Fibroblast of skin of left quadriceps (primary cell): Measurements from ENCODE around the gene PIGT.
A peak's percentile ranks its signal among the peaks of the same experiment; 100 is the strongest.

Experiments used
- DNase-seq, 2 experiments: peaks; one replicate each; pipeline ENCODE4 v3.0.0-alpha.2; 2013; ENCODE audit warnings: low read depth in 2 of 2

The PIGT gene

DNA sequence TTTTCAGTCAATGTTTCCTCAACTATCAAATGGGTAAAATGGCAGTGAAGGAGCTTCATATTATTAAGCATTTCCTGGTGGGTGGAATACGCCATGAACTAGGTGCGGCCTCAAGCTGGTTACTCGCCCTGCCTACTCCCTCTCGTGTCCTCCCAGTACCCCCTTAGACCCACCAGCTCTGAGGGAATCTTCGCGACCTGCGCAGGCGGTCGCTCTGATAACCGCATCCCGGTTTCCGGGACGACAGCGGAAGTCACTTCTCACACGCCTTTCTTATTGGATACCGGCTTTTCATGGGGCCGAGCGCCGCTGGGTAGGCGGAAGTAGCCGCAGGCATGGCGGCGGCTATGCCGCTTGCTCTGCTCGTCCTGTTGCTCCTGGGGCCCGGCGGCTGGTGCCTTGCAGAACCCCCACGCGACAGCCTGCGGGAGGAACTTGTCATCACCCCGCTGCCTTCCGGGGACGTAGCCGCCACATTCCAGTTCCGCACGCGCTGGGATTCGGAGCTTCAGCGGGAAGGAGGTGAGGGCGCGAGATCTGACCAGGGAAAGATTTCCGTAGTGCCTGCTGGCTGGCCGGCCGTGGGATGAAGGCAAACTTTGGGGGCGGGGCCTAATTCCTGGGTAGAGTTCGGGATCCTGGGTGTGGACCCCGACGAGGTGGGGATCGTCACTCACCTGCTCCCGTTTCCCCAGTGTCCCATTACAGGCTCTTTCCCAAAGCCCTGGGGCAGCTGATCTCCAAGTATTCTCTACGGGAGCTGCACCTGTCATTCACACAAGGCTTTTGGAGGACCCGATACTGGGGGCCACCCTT is at the start of gene PIGT:
PIGT (plus strand) TSS at position 320 of the 816 bp plus-strand sequence; CDS start at position 336, 16 bp downstream.
- DNase-seq = peak; percentile 51 to 52

DNA sequence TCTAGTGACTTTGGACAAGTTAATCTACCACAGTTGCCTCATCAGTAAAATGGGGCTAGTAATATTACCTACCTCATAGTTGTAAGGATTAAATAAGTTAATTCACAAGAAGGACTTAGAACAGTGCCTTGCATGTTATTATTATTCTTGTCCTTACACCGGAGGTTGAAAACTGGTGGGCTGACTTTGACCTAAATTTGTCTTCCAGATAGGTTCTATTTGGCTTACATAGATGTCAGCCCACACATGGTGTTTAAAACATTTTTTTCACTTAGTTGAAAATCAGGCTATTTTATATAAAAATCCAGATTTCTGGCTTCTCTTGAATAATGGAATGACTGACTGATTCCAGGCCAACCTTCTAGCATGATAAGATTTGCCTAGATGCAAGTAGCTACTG is 49.7 kb upstream of the PIGT start:
- DNase-seq = no peak

DNA sequence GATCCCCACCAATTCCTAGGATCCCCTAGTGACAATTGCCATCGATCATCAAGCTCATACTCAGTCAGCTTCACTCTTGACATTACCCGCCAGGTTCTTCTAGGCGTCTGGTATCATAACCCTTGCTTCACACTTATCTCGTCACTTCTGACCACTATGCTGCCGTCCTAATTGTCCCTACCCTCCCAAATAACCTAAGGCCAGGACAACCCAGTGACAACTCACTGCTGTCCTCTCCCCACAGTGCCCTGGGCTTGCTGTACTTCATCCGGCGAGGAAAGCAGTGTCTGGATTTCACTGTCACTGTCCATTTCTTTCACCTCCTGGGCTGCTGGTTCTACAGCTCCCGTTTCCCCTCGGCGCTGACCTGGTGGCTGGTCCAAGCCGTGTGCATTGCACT is 49.3 kb upstream of the PIGT start:
- DNase-seq = no peak

DNA sequence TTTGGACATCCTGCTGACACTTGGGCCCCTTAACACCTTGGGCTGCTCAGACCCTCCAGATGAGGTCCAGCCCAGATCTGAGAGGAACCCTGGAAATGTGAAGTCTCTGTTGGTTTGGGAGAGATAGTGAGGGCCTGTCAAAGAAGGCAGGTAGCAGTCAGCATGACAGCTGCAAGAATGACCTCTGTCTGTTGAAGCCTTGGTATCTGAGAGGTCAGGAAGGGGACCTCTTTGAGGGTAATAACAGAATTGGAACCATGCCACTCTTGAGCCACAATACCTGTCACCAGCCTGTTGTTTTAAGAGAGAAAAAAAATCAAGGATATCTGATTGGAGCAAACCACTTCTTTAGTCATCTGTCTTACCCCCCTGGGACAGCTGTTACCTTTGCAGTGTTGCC is 48.8 kb upstream of the PIGT start:
- no peak for DNase-seq

DNA sequence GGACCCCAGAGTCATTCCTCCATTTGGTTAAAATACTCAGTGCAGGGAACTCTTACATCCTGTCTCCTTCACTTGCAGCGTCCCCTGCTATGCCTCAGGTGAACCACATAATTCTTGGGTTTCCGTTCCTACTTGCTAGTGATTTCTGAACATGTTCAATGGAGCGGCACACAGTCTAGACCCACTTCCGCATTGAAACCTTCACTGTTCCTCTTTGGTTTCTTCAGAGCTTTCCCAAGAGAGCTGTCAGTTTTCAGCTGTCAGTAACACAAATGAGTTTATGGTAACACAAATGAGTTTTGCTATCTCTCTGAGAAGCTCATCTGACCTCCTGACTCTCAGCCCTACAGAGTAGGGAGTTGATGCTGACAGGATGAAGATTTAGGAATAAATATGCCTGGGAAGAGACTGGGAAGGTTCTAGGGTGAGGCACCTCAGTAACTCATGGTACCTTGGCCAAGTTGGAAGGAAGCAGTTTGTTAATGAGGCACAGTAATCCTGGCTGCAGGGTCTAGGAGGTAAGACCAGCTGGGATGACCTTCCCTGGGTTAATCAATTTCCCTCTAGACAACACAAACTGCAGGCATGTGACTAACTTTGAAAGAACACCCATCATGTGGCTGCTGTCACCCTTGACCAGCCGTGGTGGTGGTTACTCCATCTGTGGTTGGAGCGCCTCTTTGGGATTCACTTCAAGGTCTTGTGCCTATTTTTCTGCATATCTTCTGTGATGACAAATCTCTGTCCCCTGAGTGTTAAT is 47.5 kb upstream of the PIGT start:
- no peak for DNase-seq

DNA sequence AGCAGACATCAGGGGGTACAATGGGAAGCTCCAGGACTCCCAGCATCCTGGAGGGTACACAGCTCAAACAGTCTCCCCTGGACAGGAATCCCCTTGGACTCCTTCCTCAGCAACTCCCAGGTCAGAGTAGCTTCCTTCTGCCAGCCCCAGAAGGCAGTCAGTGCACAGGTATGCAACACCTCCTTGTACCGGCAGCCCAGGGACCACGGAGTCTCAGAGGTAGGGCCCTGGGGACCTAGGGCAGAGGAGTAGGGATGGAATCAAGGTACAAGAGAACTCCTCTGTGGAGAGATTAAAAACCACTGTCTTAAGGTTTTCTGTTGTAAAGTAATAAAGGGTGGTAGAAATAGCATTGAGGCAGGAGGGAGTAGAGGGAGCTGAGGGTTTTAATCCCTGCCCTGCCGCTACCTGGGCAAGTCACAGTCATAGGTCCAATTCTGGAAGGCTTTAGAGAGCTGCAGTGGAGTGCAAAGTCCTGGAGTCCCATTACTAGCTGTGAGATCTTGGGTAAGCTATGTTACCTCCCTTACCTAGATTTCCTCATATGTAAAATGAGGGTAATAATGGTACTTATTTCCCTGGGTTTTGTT is 45.3 kb upstream of the PIGT start:
- no peak for DNase-seq

DNA sequence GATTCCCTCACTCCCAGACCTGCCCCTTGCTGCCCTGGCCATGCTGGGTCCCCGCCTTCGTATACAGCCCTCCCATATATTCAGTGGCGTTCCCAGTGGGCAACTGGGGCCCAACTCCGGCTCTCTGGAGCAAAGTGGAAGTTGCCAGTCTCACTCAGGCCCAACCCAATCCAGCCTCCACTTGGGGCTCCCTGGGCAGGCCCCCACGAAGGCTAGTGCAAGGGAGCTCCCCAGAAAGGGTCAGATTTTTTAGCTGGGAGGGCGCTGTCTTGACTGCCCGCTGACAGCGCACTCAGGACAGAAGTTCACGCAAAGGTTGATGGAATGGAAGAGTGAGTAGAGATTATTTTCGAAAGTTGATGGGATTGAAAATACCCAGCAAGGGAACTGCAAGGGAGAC is 43.7 kb upstream of the PIGT start:
- no peak for DNase-seq

DNA sequence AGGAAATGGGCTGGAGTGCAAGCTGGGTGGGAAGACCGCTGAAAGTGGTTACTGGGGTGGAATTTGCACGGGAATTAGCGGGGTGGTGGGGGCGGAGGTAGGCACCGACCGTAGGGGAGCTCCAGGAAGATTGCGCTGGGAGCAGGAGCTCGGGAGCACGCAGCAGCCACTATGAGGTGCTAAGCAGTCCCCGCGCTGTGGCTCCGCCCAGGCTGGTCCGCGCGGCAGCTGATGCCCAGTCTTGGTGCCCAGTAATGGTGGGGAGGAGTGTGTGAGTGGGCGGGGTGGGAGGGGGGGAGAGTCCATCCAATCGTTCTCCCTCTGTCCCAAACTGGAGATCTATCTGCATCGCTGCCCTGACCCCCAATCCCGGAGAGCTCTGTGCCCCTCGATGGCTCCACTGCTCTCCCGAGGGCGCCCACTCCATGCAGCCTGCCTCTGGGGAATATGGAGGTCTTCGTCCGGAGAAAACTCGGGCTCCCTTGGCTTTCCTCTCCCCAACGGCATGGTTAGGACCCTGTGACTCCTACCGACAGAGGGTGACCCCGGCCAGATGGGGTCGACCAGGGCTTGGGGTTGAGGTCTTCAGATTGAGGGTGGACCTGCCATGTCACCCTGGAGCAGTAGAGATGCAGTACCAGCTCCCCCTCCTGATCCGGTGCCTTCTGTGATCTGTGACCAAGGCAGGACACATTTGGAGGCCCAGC is 43.1 kb upstream of the PIGT start:
- DNase-seq = no peak

DNA sequence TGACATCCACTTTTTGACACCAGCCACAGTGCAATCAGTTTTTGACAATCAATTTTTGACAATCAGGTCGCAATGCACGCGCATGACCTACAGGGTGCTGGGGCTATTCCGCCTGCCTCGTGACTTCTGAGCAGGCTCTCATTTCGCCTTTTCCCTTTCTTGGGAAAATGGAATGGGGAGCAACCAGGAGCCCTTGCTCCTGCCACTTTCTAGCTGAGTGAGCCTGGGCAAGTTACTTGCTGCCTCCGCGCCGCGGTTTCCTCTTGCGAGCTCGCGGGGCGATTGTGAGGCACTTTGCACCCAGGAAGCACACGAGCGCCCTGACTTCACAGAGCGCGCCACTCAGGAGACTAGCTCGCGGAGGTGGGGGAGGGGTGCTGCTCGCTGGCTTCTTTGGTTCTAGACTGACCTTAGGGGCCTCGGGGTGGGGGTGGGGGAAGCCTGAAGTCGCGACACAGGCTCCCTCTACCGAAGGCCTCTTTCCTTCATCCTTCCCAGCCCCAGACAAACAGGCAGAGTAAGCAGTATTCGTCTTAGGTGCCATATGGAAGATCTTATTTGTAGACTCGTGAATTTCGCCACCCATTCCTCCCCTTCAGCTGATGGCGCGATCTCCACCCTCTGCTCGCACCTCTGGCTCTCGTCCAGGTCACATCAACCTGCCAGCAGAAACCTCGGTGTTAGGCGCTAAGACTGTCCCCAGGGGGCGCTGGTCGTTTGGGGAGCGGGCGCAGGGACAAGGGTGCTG is 42.4 kb upstream of the PIGT start:
- DNase-seq = peak; percentile 41 to 47

DNA sequence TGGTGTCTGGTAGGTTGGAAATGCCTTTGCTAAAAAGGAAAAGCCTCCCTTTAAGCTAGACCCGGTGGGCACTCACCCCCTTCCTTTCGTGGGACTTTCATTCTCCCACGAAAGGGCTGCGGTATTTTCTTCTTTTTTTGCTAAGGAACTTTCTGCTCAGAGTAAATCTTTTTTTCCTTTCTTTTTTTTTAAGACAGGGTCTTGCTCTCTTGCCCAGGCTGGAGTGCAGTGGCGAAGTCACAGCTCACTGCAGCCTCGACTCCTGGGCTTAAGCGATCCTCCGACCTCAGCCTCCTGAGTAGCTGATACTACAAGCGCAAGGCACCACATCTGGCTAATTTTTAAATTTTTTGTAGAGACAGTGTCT is 41.9 kb upstream of the PIGT start:
- DNase-seq = no peak

DNA sequence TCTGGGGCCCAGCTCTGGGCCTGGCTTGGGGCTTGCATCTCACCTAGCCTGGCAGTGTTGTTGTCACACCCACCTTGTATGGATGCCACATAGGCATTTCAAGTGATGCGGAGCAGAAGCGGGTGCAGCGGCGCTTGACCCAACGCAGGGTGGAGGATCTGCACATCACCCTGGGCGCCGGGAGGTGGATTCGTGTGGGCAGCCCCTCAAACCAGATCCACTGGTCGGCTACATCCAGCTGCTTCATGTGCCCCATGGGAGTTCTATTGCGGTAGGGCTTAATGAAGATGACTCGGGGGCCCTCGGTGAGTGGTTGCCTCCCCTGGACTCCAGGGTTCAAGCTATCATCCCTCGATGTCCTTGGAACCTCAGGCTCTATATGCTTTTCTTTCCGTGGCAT is 41.0 kb upstream of the PIGT start:
- no peak for DNase-seq

DNA sequence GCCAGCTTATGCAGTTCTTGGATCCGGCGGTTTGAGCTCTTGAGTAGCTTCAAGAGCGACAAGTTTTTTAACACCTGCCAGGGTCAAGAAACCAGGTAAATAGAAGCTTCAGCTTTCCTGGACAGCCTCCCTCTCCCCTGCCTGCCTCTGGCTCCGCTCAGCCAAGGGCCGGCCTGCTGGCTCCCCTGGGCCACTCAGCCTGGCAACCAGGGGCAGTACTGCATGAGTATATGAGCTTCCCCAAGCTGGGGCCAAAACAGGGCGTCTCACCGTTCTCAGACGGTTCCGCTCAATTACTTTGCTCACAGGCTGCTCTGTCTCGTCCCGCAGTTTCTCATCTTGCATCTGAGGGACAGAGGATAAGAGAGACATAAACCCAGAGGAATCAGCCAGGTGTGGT is 38.7 kb upstream of the PIGT start:
- DNase-seq = no peak

DNA sequence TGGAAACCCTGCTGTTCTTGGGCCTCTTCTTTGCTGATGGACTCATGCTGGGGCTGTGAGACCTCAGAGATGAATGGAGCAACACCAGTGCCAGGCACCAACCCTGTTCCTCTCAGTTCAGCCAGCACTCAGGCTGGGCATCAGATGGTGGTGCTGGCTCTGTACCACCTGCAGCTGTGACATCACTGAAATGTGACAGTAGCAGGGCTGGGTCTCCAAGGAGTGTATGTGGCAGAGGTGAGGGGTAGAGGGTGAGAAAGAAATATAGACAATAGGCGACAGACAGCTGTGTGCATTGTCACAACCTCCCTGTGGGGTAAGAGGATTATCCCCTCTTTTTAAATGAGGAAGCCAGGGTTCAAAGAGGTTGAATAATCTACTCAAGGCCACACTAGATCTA is 37.8 kb upstream of the PIGT start, which contains the start of gene TP53TG5:
TP53TG5 (minus strand) TSS at position 135 of the 400 bp plus-strand sequence; CDS start at position 46, 89 bp downstream.
- DNase-seq = no peak

DNA sequence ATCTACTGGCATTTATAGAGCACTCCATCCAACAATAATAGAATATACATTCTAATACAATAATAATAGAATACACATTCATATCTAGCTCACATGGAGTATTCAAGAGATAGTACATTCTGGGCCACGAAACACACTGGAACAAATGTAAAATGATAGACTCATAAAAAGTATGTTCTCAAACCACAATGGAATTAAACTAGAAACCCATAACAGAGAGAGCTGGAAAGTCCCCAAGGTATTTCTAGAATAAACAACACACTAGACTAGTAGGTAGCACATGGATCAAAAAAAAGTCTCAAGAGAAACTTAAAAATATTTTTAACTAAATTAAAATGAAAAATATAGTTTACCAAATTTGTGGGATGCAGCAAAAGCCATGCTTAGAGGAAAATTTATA is 28.7 kb upstream of the PIGT start:
- DNase-seq = no peak

DNA sequence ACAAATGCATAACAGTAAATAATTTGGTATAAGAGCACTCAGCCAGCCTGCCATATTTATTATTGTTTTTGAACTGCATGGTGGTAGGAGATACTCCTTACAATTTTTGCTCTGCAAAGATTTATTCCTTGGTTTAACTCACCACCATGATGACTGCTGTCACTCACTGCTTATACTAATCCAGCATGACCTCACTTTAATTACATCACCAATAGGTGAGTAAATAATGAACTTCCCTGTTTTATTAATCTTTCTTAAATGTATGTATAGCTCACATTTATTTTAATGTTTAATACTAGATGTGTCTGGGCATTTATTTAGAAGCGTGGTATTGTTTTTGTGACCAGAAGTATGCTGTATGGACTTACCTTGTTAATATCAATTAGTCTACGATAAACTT is 25.0 kb upstream of the PIGT start:
- DNase-seq = no peak

DNA sequence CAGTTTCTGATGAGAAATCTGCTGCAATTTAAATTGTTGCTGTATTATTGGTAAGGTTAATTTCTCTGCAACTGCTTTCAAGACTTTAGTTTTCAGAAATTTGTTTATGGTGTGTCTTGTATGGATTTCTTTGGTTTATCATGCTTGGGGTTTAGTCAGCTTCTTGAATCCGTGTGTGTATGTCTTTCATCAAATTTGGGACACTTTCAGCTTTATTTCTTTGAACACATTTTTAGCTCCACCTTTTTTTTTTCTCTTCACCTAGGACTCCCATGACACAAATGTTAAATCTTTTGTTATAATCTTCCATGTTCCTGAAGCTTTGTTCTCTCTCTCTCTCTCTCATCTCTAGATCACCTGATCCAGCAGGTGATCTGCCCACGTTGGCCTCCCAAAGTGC is 24.4 kb upstream of the PIGT start:
- DNase-seq = no peak

DNA sequence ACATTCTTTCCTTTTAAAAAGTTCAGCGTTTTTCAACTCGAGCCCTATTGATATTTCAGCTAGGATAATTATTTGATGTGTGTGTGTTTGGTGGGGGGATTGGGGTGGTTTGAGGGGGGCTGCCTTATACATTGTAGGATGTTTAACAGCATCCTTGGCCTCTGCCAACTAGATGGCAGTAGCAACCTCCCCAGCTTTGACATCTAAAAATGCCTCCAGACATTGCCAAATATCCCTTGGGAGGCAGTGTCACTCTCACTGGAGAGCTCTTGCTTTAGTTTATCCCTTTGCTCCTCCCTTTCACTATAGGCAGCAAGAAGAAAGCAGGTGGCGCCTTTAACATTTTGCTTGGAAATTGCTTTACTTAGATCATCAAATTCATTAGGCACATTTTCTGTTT is 23.2 kb upstream of the PIGT start:
- DNase-seq = no peak

DNA sequence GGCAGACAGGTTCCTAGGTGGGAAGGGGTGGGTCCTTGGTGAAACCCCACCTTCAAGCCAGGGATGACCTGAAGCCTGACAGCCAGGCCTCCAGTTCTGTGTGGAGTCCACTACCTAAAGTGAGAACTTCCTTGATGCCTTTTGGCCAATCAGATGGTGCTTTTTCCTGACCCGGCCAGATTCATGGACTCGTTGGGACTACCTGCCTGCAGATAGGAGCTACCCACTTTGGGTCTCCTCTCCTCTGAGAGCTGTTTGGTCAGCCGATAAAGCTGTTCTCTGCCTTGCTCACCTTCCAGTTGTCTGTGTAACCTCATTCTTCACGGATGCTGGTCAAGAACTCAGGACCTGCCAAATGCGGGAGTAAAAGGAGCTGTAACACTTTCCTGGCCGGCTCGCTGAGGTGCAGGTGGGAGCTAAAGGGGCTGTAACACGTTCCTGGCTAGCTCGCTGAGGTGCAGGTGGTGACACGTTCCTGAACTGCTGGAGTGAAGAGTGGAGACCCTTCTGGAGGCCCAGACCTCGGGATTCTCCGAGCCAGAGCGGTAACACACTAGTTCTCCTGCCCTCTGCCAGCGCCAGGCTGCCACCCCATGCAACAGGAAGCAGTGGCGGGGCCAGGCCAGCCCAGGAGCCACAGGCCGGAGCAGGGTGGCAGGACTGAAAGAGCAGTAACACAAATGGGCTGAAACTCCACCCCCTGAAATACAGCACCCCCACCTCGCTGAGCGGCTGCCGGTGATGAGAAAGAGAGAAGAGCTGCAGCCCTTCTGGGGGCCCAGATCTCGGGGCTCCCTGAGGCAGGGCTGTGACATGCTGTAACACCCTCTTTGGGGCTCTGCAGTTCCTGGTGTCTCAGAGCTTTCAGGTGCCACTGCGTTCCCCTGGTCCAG is 21.5 kb upstream of the PIGT start:
- DNase-seq = no peak

DNA sequence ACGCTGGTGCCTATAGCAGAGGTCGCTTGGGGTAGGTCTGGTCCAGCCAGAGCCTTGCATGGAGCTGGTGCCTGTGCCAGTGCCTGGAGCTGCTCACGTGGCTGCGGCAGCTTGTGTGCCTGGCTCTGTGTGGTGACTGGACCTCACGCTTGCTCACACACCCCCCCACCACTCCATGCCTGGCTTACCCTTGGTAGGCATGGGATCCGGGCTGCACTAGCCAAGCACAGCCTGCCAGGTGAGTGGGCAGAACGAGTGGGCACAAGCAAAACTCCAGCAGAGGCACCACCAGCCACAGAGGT is 20.9 kb upstream of the PIGT start:
- no peak for DNase-seq

DNA sequence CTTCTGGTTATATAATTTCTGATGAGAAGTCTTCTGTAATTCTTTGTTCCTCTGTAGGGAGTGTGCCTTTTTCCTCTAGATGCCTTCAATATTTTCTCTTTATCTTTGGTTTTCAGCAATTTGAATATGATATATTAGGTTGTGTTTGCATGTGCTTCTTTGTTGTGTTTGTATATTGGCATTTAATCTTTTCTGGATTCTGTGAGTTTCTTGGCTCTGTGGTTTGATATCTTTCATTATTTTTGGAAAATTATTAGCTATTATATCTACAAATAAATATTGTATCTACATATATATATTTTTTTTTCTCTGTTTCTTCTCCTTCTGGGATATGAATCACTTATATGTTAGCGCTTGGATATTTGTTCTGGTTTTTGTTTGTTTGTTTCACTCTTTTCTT is 16.9 kb upstream of the PIGT start:
- no peak for DNase-seq
